G401 (cell line): ENCODE results near the gene GRB7. TPM values are rescaled to one million over a fixed set of nuclear protein-coding genes. Genes with fewer than 3 reads are reported as not detected.
A peak's percentile ranks its signal among the peaks of the same experiment; 100 is the strongest.

Source experiments
- DNase-seq: peaks from one replicate; pipeline ENCODE4 v3.0.0-alpha.2; 2015; ENCODE audit warnings: low spot score
- in situ Hi-C: cut with HindIII; loops from 2 replicates; pipeline ENCODE4 v1.10.0; 2016; ENCODE audit warnings: low sequenced_read_pairs, mixed read lengths
- total RNA-seq: library from RNA; depleted of rRNA; stranded (reverse); fragments of >200 nt; shearing (Covaris generic); gene quantifications from 2 replicates; pipeline ENCODE4 v1.2.3, GENCODE V29; 2014

The GRB7 gene
- total RNA-seq, 1 experiment from 2014 or later, result 2.0 TPM

DNA sequence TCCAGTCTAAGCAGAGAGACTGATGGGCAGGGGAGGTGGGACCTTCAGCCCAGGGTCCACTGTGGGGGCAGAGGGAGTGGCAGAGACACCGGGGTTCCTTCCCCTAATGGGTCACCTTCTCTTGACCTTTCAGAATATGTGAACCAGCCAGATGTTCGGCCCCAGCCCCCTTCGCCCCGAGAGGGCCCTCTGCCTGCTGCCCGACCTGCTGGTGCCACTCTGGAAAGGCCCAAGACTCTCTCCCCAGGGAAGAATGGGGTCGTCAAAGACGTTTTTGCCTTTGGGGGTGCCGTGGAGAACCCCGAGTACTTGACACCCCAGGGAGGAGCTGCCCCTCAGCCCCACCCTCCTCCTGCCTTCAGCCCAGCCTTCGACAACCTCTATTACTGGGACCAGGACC is 10.2 kb upstream of the GRB7 start:
- in situ Hi-C loops, result no loop called here
- no peak for DNase-seq

DNA sequence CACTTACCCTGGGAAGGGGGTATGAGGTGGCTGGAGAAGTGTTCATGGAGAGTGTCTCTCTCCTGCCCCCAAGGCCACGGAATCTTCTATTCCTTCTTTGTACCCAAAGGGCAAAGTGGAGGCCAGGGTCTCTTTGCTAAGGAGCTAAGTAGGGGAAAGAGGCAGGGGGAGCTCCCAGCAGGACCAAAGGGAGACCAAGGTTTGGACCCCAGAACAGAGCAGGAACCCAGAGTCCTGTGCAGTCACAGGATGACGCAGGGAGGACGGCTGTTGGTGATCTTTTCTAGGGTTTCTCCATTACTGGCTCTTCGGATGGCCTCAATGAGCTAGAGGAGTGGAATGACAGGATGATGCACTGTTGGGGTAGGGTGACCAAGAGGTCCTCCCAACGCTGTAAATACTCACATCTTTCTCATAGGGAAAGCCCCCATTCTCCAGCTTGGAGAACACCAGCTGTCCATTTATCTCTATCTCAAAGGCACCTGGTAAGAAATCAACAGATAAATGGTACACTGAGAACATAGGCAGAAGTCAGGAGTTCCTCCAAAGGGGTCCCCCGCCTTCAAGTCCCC is 8.4 kb upstream of the GRB7 start:
- in situ Hi-C loops, result no loop called here
- no peak for DNase-seq

DNA sequence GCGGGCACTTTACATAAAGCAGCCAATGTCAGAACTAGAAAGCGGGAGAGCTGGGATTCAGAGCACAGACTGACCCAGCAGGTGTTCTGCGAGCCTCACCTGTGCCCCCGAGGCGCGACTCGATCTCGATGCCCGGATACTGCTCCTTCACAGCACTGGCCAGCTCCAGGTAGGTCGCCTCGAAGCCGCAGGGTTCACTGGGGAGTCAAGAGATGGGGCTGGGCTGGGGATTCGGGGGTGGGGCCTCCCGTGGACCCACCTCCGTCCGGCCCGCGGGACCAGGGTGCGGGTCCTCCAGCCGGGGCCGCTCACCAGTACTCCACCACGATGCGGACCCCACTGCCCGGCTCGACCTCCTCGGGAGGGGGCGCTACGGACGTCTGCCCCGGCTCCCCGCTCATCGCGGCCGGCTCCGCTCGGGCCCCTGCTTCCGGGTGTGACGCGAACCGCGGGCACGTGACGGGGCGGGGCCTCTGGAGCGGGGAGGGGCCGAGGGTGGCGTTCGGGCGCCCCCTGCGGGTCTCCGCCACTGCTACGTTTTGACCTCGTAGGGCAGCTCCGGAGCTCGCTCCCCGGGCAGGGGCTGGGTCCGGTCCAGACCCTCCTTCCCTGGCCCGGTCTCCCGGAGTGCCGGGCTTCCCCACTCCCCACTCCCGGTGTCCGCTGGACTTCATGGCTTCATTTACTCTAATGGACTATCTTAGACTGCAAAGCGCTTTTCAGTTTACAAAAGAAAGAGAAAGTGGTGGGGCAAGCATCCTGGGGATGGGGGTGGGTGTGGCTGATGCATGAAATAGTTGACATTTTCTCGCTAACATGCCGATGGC is 7.4 kb upstream of the GRB7 start, which contains the start of gene MIEN1:
Gene MIEN1, minus strand, starts transcription at position 438 of the 827 bp plus-strand sequence. Its CDS starts 37 bp downstream, at position 401.
- in situ Hi-C loops, result no loop called here
- DNase-seq, result peak; percentile 85

DNA sequence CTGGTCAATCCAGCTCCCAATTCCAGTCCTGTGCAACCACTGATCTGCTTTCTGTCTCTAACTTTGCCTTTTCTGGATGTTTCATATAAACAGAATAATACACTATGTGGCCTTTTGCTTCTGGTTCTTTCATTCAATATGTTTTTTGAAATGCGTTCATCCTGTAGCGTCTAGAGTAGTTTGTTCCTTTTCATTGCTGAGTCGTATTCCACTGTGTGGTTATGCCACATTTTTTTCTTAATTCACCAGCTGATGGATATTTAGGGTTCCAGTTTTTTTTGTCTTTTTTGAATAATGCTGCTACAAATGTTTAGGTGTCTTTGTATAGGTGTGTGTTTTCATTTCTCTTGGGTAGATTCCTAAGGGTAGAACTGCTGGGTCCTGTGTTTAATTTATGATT is 5.2 kb upstream of the GRB7 start:
- in situ Hi-C loops, result no loop called here

DNA sequence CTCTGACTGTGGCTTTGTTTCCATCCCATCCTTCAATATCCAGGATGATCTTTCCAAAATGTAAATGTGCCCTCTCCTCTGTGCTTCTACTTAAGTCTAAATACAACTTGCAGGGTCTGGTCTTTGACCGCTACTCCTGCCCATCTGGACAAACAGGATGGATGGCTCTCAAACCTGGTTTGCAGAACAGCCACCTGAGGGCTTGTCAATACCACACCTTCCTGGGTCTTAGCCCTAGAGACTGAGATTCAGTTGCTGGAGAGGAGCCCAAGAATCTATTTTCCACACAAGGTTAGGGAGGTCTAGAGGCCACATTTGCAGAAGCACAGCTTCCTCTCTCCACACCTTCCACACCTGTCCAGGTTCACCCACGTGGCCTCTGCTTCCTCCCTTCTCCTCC is 1.9 kb upstream of the GRB7 start:
- in situ Hi-C loops, result no loop called here
- no peak for DNase-seq

More for the DNA sequence above, 5.2 kb upstream of the GRB7 start:
- DNase-seq, result no peak

DNA sequence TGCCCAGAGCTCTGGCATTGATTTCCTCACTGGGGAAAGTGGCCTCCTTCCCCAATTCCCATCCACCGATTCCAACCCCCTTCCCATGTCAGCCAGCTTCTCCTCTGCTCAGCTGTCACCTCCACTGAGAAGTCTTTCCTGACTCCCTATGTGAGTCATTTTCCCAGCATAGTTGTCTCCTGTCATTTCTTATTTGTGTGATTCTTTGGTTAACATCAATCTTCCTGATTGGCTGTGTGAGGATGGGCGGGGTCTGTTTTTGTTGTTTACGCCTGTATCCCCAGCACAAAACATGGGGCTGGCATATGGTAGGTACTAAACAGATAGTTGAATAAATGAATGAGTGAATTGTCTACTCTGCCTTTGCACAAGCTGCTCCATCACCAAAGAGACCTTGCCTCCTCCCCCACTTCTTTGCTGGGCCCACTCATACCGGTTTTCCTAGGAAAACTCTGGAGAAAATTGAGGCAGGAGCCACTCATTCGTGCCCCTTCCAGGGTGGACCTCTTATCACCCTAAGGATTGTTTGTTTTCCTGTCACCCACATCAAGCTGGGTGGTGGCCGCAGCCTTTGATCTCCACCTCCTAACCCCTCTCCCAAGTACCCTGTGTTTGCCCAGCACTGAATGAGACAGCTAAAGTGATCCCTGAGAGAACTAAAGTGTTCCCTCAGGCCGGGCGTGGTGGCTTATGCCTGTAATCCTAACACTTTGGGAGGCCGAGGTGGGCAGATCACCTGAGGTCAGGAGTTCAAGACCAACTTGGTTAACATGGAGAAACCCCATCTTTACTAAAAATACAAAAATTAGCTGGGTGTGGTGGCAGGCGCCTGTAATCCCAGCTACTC is 1.2 kb upstream of the GRB7 start:
- no peak for DNase-seq
- in situ Hi-C loops, result no loop called here

DNA sequence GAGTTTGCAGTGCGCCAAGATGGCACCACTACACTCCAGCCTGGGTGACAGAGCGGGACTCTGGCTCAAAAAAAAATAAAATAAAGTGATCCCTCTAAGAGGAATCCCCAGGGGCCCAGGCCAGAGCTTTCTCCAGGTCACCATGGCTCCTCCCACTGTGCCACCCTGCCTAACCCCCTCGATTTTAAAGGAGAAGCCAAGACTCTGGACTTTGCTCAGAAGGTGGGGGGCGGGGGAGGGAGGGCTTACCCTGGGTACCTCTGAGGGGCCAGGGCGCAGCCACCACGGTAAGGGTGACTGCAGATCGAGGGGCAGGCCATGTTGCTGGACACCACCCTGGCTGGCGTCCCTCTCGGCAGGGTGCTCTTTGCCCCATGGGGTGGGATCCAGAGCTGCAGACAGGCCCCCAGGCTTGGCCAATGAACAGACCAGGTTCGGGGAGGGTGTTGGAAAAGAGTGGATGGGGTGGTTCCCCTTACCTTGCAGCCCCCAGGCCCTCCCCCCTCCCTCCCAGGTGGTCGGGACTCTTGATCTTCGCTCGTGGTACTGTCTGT is 455 bp upstream of the GRB7 start:
- DNase-seq, result no peak
- in situ Hi-C loops, result no loop called here

DNA sequence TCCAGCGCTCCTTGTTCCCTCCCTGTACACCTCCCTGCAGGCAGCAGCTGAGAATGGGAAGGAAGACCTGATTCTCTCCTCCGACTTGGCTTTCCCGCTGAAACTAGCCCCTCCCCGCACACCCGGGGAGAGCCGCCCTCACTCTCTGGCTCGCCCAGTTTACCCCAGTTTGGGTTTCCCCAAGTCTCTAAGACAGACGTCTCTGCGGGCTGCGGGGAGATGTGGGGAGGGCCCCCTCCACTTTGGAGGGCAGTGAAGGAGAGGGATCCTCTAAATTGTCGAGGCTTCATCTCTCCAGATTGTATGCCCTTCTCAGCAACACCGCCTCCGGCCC is 797 bp downstream of the GRB7 start:
- in situ Hi-C loops, result no loop called here
- DNase-seq, result peak; percentile 72

DNA sequence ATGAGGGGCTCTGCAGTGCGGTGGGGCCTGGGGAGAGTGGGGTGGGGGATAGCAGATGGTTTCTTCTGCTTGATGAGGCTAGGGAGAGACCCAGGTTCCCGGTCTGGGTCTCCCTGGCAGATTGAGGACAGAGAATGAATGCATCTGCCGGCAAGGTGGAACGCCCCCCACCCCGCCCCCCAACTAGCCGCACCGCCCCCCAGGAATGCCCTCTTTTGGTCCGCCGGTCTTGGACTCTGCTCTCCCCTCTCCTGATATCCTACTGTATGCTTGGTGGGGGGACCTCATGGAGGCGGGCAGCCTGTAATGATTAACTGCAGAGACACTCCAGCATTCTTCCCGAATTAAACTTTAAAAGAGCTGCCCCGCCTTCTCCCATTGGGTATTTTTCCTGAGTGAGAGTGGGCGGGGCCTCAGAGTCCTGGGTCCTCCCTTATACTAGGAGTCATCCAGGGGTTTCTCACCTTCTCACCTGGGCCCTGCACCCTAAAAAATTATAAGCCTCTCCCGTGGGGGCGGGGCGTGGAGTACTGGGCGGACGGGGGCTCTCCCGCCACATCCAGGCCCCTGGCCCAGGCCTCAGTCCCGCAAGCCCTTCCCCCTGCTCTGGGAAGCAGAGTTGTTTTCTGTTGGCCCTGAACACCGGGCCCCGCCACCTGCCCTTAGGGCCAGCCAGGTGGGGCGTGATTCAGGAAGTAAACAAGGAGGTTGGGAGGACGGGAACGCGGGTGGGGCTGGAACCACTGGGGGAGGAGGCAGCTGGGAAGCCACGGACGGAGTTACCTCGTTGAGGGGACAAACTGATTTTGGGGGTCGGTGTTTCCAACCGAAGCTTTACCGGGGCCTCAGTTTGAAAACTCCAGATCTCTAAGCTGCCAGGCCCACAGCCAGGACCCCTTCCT is 1.5 kb downstream of the GRB7 start:
- DNase-seq, result peak; percentile 58
- in situ Hi-C loops, result no loop called here

DNA sequence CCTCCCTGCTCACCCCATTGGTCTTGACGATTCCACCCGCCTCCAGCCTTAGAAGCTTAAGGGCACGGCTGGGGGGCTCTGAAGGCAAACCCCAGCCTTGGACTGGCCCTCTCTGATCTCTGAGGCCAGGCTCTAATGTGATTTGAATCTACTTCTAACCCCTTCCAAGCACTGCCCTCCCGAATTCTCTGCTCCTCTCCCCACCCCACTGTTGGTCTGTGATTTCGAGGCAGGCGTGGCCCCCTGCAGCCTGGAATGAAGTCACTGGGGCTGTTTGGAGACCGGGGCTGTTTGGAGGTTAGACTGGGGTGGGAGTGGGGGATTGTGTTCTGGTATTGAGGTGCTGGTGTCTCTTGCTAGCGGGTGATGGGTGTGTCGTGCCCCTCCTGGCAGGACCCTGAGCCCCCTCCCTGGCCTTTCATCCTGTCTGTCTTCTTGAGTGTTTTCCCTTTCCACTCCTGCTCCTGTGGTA is 2.2 kb downstream of the GRB7 start:
- in situ Hi-C loops, result no loop called here
- DNase-seq, result peak; percentile 21

DNA sequence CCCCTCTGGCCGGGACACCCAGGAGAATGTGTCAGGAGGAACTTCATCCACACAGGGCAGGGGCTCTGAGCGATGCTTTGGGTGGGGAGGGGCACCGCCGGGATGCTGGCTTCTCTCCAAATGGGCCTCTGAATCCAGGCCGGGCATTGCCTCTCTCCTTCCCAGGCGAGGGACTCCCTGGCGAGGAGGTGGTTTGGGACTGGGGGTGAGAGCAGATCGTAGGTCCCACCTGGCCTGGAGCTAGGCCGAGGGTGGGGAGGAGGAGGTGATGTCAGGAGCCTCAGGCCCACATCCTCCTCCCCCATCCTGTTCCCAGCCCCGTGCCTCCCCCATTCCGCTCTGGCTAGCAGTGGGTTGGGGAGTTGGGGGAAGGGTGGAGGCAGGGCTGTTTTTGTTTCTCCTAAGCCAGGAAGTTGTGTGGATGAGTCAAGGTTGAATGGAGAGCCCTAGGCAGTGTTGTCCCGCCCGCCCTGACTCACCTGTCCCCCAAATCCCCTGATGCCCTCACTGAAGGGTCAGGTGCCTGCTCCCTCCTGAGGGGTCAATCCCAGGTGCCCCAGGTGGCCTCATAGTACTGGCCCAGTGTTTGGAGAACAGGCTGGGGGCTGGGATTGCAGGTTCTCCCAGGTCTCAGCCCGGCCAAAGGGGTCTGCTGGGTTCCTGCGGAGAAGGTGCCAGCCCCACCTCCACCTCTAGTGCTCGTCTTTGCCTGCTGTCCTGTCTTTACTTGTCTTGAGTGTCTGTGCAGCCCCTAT is 2.8 kb downstream of the GRB7 start:
- DNase-seq, result no peak
- in situ Hi-C loops, result no loop called here

DNA sequence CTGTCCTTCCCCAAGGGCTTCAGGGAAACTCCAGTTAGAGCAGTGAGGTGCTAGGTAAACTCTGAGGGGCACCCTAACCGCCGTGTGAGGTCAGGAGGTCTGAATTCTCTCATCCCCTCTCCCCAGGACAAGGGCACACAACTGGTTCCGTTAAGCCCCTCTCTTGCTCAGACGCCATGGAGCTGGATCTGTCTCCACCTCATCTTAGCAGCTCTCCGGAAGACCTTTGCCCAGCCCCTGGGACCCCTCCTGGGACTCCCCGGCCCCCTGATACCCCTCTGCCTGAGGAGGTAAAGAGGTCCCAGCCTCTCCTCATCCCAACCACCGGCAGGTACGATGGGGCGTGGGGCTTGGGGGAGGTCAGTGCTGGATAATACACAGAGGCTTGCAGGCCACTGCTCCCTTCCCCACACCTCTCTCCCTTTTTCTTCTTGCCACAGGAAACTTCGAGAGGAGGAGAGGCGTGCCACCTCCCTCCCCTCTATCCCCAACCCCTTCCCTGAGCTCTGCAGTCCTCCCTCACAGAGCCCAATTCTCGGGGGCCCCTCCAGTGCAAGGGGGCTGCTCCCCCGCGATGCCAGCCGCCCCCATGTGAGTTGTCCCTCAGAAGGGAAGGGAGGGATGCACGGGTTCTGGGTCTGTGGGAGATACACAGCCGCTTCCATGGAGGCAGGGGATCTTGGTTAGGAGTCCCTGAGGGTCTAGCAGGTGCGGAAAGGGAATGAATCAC is 4.6 kb downstream of the GRB7 start:
- no peak for DNase-seq
- in situ Hi-C loops, result no loop called here

DNA sequence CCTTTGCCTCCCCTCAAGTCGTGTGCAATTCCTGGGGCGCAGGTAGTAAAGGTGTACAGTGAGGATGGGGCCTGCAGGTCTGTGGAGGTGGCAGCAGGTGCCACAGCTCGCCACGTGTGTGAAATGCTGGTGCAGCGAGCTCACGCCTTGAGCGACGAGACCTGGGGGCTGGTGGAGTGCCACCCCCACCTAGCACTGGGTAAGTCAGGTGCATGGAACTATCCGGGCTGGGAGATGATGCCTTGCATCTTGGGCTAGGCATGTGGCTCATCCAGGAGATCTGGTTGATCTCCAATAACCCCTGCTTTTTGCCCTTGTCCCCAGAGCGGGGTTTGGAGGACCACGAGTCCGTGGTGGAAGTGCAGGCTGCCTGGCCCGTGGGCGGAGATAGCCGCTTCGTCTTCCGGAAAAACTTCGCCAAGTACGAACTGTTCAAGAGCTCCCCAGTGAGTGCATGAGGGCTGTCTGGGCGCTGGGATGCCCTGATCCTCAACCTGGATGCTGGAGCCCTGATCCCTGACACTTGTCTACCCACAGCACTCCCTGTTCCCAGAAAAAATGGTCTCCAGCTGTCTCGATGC is 5.2 kb downstream of the GRB7 start:
- in situ Hi-C loops, result no loop called here
- no peak for DNase-seq

DNA sequence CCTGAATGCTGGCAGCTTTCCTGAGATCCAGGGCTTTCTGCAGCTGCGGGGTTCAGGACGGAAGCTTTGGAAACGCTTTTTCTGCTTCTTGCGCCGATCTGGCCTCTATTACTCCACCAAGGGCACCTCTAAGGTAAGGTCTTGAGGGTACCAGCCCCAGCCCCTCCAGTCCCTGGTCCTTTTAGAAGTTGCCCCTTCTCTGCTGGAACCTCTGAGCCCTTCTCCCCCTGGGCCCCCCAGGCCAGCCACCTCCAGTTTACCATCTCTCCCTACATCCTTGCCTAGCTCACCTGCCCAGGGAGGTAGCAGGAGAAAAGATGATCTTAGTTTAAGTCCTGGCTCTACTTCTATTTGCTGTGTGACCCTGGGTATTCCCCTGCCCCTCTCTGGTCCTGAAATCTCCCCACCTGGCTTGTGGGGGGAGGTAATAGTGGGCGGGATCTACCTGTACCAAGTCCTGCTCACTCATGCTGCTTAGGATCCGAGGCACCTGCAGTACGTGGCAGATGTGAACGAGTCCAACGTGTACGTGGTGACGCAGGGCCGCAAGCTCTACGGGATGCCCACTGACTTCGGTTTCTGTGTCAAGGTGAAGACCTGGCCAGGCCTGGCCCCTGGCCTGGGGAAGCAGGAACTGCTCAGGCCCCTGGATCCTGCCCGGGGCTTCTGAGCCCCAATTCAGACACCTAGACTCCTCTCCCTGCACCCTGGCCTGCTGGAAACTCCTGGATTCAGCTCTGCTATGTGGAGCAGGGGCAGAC is 6.5 kb downstream of the GRB7 start:
- DNase-seq, result no peak
- in situ Hi-C loops, result no loop called here

DNA sequence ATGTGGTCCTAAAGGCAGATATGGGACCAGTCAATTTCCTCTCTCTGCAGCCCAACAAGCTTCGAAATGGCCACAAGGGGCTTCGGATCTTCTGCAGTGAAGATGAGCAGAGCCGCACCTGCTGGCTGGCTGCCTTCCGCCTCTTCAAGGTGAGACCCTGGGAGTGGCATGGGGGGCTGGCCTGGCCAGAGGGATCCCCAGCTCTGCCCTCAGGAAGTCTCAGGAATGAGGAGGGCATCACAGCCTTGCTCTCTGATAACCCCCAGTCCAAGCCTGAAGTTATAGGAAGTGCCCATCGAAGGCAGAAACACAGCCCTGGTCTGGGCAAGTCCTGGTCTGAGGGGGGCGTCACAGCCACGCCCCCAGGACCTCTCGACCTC is 7.1 kb downstream of the GRB7 start:
- DNase-seq, result no peak
- in situ Hi-C loops, result no loop called here

DNA sequence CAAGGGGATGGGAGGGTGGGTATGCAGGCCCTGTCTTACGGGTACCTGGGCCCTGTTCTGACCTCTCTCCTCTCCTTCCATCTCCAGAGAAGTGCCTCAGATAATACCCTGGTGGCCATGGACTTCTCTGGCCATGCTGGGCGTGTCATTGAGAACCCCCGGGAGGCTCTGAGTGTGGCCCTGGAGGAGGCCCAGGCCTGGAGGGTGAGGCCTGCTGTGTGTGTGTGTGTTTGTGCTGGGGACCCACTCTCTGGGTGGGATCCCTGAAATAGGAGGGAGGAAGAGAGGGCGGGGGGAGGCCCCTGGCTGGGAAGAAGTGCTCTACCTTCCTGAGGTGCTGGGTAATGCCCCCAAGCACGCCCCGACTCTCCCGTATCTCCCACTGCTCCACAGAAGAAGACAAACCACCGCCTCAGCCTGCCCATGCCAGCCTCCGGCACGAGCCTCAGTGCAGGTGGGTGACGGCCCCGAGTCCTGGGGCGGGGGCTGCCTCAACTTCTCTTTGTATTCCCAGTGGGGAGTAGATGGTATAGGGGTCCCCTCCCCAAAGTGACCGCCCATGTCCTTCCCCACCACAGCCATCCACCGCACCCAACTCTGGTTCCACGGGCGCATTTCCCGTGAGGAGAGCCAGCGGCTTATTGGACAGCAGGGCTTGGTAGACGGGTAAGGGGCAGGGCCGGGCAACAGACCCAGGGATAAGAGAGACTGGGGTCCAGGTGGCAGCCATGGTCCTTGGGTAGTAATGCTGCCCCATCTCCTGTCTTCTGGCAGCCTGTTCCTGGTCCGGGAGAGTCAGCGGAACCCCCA is 7.8 kb downstream of the GRB7 start:
- in situ Hi-C loops, result no loop called here

More for the DNA sequence above, 7.8 kb downstream of the GRB7 start:
- DNase-seq, result no peak
